Suprapubic skin (tissue), 4 donors: ENCODE measurements around the gene GIMAP6.

Experiments used
- CTCF ChIP-seq, 2 donors: fragments of 200-600 bp in 1 of 2; fragments of 450-650 bp in 1 of 2; sonication (generic) in 1 of 2; IDR thresholded peaks; one replicate each; pipeline ENCODE4 v1.5.1; 2016 to 2019; ENCODE audit warnings: antibody characterized with exemption in 2 of 2, mild to moderate bottlenecking in 1 of 2, moderate library complexity in 1 of 2
- EP300 ChIP-seq: sonication (generic); formaldehyde crosslinking; IDR thresholded peaks from one replicate; pipeline ENCODE4 v1.6.1; 2017; ENCODE audit warnings: antibody characterized with exemption
- POLR2A ChIP-seq, 2 donors: fragments of 450-650 bp; IDR thresholded peaks; one replicate each; pipeline ENCODE4 v1.6.1; 2017; ENCODE audit warnings: antibody characterized with exemption in 2 of 2, mild to moderate bottlenecking in 2 of 2, moderate library complexity in 2 of 2
- POLR2AphosphoS5 ChIP-seq, 3 donors: sonication (generic); formaldehyde crosslinking; IDR thresholded peaks; one replicate each; pipeline ENCODE4 v1.6.1; 2017; ENCODE audit warnings: antibody characterized with exemption in 3 of 3

GRCh38 chr7:150586068-150586784, 46.0 kb downstream of the GIMAP6 start:
- TF ChIP-seq CTCF (IDR thresholded peaks at IDR 0.05) = no peak
- TF ChIP-seq POLR2A (IDR thresholded peaks at IDR 0.05) = no peak
- no peak for TF ChIP-seq EP300
- no peak for TF ChIP-seq POLR2AphosphoS5 (IDR thresholded peaks at IDR 0.05)
